ENCODE results near the gene ITGB5.

DNA sequence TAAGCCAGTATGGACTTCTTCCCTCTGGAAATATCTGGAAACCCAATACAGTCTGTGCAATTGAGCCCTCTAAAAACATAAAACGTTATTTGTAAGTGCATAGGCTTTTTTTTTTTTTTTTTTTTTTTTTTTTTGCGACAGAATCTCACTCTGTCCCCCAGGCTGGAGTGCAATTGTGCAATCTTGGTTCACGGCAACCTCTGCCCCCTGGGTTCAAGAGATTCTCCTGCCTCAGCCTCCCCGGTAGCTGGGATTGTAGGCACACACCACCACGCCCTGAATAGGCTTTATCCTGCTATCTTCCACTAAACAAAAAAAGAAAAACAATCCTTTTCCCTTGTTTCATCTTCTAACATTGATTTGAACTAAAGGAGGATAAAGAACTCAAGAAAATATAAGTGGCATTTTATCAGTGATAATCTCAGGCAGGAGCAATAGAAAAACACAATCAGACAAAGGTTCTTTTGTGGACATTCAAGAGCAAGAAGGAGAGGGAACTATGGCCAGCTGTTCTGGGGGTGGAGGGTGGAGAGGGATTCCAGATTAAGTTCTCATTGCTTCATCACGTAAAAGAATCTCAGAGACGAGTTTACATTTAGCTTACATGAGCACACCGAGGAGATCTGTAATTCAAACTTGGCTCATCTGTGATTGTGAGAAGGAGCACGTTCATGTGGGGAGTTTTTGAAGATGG, 68.6 kb downstream of the ITGB5 start:
- TF ChIP-seq TAF1 (IDR thresholded peaks at IDR 0.05; ENCODE audit: borderline replicate concordance, insufficient read depth, low read length): no peak
- TF ChIP-seq SIN3A (IDR thresholded peaks at IDR 0.05; ENCODE audit: borderline replicate concordance, insufficient read depth, low read length): no peak
- TF ChIP-seq POLR2AphosphoS5 (IDR thresholded peaks at IDR 0.05; ENCODE audit: low read depth, low read length): no peak
- TF ChIP-seq, protein P1, sequence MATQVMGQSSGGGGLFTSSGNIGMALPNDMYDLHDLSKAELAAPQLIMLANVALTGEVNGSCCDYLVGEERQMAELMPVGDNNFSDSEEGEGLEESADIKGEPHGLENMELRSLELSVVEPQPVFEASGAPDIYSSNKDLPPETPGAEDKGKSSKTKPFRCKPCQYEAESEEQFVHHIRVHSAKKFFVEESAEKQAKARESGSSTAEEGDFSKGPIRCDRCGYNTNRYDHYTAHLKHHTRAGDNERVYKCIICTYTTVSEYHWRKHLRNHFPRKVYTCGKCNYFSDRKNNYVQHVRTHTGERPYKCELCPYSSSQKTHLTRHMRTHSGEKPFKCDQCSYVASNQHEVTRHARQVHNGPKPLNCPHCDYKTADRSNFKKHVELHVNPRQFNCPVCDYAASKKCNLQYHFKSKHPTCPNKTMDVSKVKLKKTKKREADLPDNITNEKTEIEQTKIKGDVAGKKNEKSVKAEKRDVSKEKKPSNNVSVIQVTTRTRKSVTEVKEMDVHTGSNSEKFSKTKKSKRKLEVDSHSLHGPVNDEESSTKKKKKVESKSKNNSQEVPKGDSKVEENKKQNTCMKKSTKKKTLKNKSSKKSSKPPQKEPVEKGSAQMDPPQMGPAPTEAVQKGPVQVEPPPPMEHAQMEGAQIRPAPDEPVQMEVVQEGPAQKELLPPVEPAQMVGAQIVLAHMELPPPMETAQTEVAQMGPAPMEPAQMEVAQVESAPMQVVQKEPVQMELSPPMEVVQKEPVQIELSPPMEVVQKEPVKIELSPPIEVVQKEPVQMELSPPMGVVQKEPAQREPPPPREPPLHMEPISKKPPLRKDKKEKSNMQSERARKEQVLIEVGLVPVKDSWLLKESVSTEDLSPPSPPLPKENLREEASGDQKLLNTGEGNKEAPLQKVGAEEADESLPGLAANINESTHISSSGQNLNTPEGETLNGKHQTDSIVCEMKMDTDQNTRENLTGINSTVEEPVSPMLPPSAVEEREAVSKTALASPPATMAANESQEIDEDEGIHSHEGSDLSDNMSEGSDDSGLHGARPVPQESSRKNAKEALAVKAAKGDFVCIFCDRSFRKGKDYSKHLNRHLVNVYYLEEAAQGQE (IDR thresholded peaks at IDR 0.05; ENCODE audit: insufficient read depth in 1 of 2, low read depth in 2 of 2, low read length in 2 of 2): no peak
- TF ChIP-seq FOXP2 (optimal IDR thresholded peaks at IDR 0.05; ENCODE audit: borderline replicate concordance, extremely low read depth, extremely low read length, insufficient read depth): no peak

All from PFSK-1 (cell line).